NCI-H187 treated with DMSO at 0.1 percent for 48 hours (cell line): ENCODE results near the gene GPR160.
"Not testable (repeated sequence)": the region's sequence is repeated elsewhere in the genome, so short reads cannot be mapped to it uniquely, and the experiment has no call there.

Source experiments
- DNase-seq: peaks from one replicate; lab custom pipeline; 2025; lab: John Stamatoyannopoulos, UW

GPR160 gene

DNA sequence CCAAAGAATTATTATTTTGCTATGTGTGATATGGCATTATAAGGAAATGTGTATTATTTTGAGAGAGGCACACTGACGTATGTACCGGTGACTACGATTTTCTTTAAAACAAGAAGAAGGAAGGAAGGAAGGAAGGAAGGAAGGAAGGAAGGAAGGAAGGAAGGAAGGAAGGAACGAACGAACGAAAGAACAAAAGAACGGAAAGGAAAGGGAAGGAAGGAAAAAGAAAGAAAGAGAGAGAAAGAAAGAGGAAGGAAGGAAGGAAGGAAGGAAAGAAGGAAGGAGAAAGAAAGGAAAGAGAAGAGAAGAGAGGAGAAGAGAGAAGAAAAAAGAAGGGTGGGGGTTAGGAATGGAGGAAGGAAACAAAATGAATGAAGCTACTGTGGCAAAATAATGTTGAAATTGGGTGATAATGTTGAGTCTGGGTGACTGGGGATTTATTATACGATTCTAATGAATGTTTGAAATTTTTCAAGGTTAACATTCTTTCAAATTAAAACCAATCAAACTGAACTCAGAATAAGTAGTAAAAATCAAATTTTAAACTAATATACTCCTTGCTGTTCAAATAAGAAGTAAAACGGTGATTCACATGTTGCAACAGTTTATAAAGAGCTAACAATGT lies 73.5 kb downstream of the GPR160 start:
- DNase-seq: no peak

DNA sequence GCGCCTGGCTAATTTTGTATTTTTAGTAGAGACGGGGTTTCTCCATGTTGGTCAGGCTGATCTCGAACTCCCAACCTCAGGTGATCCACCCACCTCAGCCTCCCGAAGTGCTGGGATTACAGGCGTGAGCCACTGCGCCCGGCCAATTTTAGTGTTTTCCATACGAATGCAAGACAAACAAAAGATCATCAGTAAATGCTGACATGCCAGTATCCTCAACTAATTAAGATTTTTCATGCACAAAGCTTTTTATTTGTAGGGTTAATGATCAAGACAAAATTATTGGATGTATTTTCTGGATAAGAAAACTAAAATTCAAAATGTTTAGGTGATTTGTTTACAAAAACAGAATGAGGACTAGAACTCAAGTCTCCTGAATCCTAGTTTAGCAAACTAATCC lies 76.4 kb downstream of the GPR160 start:
- DNase-seq: not testable (repeated sequence)

DNA sequence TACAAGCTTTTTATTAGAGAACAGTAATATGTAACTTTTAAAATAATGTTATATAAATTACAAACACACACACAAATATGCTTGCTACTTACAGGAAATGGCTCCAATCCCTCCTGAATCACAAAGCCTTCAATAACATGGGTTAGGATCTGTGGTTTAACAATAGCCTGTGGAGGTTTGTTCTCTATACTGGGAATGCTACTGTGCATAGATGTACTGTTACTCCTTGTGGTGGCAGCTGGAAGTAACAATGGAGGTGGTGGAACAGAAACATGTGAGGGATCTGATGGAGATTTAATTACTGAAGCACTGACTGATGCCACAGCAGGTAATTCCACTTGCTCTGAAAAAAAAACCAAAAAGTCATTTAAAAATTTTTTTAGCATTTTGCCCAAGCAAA lies 79.3 kb downstream of the GPR160 start:
- DNase-seq: no peak

DNA sequence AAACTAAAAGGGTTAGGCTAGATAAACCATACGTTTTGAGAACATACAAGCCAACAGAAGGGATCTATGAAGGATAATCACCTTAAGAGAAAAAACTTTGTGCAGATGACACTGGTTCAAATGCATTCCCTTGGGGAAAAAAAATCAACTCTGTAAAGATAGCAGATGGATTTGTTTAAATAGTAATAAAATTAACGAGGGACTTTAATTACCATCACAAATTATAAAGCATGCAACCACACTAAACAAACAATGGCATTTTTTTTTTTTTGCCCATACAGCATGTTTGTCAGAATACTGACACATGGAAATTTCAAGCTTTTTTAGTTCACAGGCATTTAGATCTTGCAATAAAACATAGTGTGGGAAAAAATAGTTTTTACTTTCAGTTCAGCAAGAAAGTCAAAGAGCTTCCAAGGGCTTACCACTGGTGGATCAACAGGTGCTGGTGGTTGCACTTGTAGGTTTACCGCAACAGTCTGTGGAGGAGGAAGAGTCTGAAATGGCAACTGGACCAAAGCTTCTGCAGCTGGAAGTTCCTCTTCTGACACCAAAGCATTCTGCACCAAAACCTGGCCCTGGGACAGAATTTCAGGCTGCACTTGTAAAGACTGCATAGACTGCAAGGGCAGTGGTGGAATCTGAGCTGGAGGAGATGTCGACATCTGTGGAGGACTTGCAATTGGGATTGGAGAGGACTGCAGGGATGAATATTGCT lies 90.6 kb downstream of the GPR160 start:
- no peak for DNase-seq

DNA sequence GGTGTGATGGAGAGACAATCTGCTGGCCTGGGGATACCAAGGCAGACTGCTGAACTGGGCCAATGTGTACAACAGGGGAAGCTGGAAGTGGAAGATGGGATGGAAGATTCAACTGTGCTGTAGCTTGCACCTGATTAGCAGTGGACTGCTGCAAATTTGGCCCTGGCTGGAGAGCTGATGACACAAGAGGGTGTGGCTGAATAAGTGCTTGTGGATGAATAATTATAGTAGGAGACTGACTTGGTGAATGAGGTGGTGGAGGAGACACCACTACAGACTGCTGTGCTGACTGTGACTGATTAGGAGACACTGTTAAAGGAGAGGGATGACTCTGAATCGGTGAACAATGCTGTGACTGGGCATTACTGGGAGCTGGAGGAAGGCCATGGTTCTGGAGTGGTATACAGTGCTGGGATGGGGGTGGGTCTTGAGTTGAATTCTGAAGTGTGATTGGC lies 91.2 kb downstream of the GPR160 start:
- no peak for DNase-seq

DNA sequence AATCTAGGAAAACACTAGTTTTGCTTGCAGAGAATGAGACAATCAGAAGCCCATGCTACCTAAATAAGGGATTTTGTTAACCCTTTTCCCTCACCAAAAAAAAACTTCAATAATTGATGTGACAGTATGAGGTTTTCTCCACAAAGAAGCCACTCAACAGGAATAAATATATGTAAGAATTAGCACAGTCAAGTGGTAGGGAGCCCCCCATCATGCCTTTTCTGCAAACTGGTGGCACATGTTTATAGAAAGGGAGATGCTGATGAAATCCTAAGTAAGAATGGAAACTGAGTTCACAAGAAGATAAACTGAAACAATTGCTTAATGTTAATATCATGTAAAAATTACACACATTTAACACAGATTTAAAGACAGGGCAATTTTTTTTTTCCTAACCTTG lies 92.7 kb downstream of the GPR160 start:
- no peak for DNase-seq

DNA sequence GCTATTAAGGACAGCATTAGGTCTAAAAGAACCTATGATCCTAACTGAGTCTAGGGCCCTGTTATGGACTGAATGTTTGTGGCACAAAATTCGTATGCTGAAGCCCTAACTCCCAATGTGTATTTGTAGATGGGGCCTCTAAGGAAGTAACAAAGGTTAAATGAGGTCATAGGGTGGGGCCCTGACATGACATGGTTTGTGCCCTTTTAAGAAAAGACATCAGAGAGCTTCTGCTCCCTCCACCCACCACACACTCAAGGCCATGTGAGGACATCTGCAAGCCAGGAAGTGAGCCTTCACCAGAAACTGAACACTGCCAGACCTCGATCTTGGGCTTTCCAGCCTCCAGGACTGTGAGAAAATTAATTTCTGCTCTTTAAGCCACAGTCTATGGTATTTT lies 94.5 kb downstream of the GPR160 start:
- no peak for DNase-seq
